ENCODE measurements around the gene UNC119B. TPM values are rescaled to one million over a fixed set of nuclear protein-coding genes. Genes with fewer than 3 reads are reported as not detected.

Gene UNC119B
- total and polyA plus RNA-seq, 2 experiments from 2014 or later = 9.9 to 51.3 TPM

DNA sequence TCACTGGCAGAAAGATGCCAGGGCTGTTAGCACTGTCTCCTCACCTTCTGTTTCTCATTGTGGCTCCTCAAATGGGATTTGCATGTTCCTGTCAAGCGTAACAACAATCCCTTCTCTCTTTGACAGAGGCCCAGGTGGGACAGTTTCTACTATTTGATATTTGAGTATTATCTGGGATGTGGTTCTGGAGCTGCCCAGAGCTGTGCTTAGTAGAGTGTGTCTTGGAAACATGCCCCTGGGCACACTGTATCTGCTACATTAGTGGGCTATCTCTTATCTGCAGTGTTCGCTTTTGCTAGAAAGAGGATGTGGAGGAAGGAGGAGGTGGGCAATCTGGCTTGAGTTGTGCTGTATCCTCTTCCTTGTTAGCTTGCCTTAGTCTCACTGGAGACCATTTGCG is 11.6 kb downstream of the UNC119B start:
- H4K20me1 ChIP-seq (replicated peaks; ENCODE audit: insufficient read depth) = peaks cover 29% of the 10 kb centered on the region
- H2AFZ ChIP-seq = no peak overlapping the region
- peaks cover 44% of the 10 kb centered on the region for H3K36me3 ChIP-seq (ENCODE audit: insufficient read depth)
- Mint-ChIP-seq H3K4me1 (peaks cover 15% of the 10 kb centered on the region), H3K36me3 (ENCODE audit: low read depth) (peaks cover 70% of the 10 kb centered on the region), H3K4me3 (no peak overlapping the region), H3K27ac (no peak overlapping the region), H3K9me3 (no peaks in the 10 kb centered on the region), H3K27me3 (ENCODE audit: insufficient read depth, low read depth, poor library complexity) (peaks cover 5% of the 10 kb centered on the region)
- no peaks in the 10 kb centered on the region; the same call in 1 of the 2 replicates for H3K79me2 ChIP-seq (replicated peaks; ENCODE audit: insufficient read depth)
- H3K4me1 ChIP-seq (ENCODE audit: insufficient read depth) = peaks cover 11% of the 10 kb centered on the region
- no peak overlapping the region for H3K4me2 ChIP-seq
- no peak overlapping the region for H3K4me3 ChIP-seq
- H3K27me3 ChIP-seq (ENCODE audit: insufficient read depth) = no peaks in the 10 kb centered on the region
- no peak overlapping the region for H3K27ac ChIP-seq (ENCODE audit: low read depth)
- TF ChIP-seq CREB1 (CRISPR knock-in tag; IDR thresholded peaks at IDR 0.05; ENCODE audit: low read depth) = no peak
- TF ChIP-seq, protein P1, sequence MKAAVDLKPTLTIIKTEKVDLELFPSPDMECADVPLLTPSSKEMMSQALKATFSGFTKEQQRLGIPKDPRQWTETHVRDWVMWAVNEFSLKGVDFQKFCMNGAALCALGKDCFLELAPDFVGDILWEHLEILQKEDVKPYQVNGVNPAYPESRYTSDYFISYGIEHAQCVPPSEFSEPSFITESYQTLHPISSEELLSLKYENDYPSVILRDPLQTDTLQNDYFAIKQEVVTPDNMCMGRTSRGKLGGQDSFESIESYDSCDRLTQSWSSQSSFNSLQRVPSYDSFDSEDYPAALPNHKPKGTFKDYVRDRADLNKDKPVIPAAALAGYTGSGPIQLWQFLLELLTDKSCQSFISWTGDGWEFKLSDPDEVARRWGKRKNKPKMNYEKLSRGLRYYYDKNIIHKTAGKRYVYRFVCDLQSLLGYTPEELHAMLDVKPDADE (IDR thresholded peaks at IDR 0.05) = no peak
- no peak for ATAC-seq
- DNase-seq (ENCODE audit: low spot score) = no peak
- no peaks in the 10 kb centered on the region for H3K9me2 ChIP-seq (ENCODE audit: insufficient read depth)
- H3F3A ChIP-seq (replicated peaks; ENCODE audit: low read depth) = peaks cover 20% of the 10 kb centered on the region

DNA sequence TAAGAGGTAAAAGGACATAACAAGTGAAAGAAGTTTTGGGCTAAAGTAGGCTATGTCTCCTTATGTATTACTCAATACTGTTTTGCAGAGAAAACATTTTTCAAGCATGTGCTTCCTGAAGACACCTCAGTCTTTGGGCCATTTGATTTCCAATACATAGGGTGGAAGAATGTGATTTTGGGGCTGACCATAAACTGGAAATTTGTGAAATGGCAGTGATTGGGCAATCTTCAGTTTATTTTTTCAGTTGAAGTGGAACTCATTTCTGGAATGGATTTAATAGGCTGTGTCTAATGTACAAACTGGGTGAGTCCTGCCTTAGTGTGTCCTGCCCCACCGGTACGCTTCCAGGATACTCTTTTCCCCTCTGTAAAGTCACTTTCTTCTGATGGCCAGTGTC is 12.5 kb downstream of the UNC119B start:
- peaks cover 36% of the 10 kb centered on the region for H3K36me3 ChIP-seq (ENCODE audit: insufficient read depth)
- no peaks in the 10 kb centered on the region for H3K27me3 ChIP-seq (ENCODE audit: insufficient read depth)
- H3K9me2 ChIP-seq (ENCODE audit: insufficient read depth) = no peaks in the 10 kb centered on the region
- TF ChIP-seq ZNF331 (CRISPR knock-in tag; IDR thresholded peaks at IDR 0.05; ENCODE audit: low read depth) = no peak
- no peak overlapping the region for H2AFZ ChIP-seq
- H3K4me2 ChIP-seq = no peak overlapping the region
- no peak for DNase-seq (ENCODE audit: low spot score)
- Mint-ChIP-seq H3K4me1 (peaks cover 15% of the 10 kb centered on the region), H3K36me3 (ENCODE audit: low read depth) (peaks cover 62% of the 10 kb centered on the region), H3K27me3 (ENCODE audit: insufficient read depth, low read depth, poor library complexity) (peaks cover 5% of the 10 kb centered on the region), H3K9me3 (no peaks in the 10 kb centered on the region), H3K27ac (no peak overlapping the region), H3K4me3 (no peak overlapping the region)
- ATAC-seq = no peak
- H3K4me1 ChIP-seq (ENCODE audit: insufficient read depth) = peaks cover 11% of the 10 kb centered on the region
- no peaks in the 10 kb centered on the region; the same call in 1 of the 2 replicates for H3K79me2 ChIP-seq (replicated peaks; ENCODE audit: insufficient read depth)
- no peak overlapping the region for H3K4me3 ChIP-seq
- peaks cover 29% of the 10 kb centered on the region for H4K20me1 ChIP-seq (replicated peaks; ENCODE audit: insufficient read depth)
- no peak overlapping the region for H3K27ac ChIP-seq (ENCODE audit: low read depth)
- peaks cover 20% of the 10 kb centered on the region for H3F3A ChIP-seq (replicated peaks; ENCODE audit: low read depth)

DNA sequence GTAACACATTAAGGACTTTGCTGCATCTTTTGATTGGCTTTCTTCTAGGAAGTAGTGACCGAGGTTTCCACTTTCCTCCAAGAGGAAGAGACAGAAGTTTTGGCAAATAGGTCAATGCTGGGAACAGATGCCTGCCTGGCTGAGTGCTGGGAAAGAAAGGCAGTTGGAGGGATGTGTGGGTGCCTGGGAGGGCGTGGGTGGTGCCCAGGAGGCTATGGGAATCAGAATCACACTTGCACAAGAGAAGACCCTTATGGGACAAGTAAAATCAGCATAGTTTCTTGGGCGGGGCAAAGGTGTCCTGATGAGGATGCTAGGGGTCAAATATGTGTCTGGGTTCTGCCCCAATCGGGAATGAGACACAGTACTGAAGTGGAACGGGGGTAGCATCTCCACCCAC is 14.5 kb downstream of the UNC119B start:
- H3K27me3 Mint-ChIP-seq (ENCODE audit: insufficient read depth, low read depth, poor library complexity) = peaks cover 4% of the 10 kb centered on the region
- H4K20me1 ChIP-seq (replicated peaks; ENCODE audit: insufficient read depth) = peaks cover 20% of the 10 kb centered on the region
- peaks cover 46% of the 10 kb centered on the region for H3K36me3 Mint-ChIP-seq (ENCODE audit: low read depth)
- ATAC-seq = no peak
- peaks cover 22% of the 10 kb centered on the region for H3K36me3 ChIP-seq (ENCODE audit: insufficient read depth)
- H3K9me2 ChIP-seq (ENCODE audit: insufficient read depth) = no peaks in the 10 kb centered on the region
- peaks cover 11% of the 10 kb centered on the region for H3K4me1 ChIP-seq (ENCODE audit: insufficient read depth)
- H3K4me2 ChIP-seq = peak overlapping the region; percentile 83
- H3K4me1 Mint-ChIP-seq = peaks cover 15% of the 10 kb centered on the region
- H3K9me3 Mint-ChIP-seq = no peaks in the 10 kb centered on the region; the same call in 2 of the 3 replicates
- DNase-seq (ENCODE audit: low spot score) = no peak
- no peak overlapping the region for H2AFZ ChIP-seq
- no peak overlapping the region for H3K27ac ChIP-seq (ENCODE audit: low read depth)
- no peaks in the 10 kb centered on the region for H3K79me2 ChIP-seq (replicated peaks; ENCODE audit: insufficient read depth)
- peak overlapping the region; percentile 58 for H3K4me3 ChIP-seq
- no peaks in the 10 kb centered on the region for H3K27me3 ChIP-seq (ENCODE audit: insufficient read depth)
- H3K4me3 Mint-ChIP-seq = peak overlapping the region; percentile 80
- H3F3A ChIP-seq (replicated peaks; ENCODE audit: low read depth) = peaks cover 20% of the 10 kb centered on the region
- H3K27ac Mint-ChIP-seq = no peak overlapping the region
- no peak for TF ChIP-seq CREB1 (CRISPR knock-in tag; IDR thresholded peaks at IDR 0.05; ENCODE audit: low read depth)
- no peak for TF ChIP-seq STAT1 (IDR thresholded peaks at IDR 0.05; ENCODE audit: unreplicated experiment)
- TF ChIP-seq, protein P2, sequence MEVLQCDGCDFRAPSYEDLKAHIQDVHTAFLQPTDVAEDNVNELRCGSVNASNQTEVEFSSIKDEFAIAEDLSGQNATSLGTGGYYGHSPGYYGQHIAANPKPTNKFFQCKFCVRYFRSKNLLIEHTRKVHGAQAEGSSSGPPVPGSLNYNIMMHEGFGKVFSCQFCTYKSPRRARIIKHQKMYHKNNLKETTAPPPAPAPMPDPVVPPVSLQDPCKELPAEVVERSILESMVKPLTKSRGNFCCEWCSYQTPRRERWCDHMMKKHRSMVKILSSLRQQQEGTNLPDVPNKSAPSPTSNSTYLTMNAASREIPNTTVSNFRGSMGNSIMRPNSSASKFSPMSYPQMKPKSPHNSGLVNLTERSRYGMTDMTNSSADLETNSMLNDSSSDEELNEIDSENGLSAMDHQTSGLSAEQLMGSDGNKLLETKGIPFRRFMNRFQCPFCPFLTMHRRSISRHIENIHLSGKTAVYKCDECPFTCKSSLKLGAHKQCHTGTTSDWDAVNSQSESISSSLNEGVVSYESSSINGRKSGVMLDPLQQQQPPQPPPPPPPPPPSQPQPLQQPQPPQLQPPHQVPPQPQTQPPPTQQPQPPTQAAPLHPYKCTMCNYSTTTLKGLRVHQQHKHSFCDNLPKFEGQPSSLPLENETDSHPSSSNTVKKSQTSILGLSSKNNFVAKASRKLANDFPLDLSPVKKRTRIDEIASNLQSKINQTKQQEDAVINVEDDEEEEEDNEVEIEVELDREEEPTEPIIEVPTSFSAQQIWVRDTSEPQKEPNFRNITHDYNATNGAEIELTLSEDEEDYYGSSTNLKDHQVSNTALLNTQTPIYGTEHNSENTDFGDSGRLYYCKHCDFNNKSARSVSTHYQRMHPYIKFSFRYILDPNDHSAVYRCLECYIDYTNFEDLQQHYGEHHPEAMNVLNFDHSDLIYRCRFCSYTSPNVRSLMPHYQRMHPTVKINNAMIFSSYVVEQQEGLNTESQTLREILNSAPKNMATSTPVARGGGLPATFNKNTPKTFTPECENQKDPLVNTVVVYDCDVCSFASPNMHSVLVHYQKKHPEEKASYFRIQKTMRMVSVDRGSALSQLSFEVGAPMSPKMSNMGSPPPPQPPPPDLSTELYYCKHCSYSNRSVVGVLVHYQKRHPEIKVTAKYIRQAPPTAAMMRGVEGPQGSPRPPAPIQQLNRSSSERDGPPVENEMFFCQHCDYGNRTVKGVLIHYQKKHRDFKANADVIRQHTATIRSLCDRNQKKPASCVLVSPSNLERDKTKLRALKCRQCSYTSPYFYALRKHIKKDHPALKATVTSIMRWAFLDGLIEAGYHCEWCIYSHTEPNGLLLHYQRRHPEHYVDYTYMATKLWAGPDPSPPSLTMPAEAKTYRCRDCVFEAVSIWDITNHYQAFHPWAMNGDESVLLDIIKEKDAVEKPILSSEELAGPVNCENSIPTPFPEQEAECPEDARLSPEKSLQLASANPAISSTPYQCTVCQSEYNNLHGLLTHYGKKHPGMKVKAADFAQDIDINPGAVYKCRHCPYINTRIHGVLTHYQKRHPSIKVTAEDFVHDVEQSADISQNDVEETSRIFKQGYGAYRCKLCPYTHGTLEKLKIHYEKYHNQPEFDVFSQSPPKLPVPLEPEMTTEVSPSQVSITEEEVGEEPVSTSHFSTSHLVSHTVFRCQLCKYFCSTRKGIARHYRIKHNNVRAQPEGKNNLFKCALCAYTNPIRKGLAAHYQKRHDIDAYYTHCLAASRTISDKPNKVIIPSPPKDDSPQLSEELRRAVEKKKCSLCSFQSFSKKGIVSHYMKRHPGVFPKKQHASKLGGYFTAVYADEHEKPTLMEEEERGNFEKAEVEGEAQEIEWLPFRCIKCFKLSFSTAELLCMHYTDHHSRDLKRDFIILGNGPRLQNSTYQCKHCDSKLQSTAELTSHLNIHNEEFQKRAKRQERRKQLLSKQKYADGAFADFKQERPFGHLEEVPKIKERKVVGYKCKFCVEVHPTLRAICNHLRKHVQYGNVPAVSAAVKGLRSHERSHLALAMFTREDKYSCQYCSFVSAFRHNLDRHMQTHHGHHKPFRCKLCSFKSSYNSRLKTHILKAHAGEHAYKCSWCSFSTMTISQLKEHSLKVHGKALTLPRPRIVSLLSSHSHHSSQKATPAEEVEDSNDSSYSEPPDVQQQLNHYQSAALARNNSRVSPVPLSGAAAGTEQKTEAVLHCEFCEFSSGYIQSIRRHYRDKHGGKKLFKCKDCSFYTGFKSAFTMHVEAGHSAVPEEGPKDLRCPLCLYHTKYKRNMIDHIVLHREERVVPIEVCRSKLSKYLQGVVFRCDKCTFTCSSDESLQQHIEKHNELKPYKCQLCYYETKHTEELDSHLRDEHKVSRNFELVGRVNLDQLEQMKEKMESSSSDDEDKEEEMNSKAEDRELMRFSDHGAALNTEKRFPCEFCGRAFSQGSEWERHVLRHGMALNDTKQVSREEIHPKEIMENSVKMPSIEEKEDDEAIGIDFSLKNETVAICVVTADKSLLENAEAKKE (CRISPR knock-in tag; IDR thresholded peaks at IDR 0.05) = no peak
- no peak for TF ChIP-seq NANOG (IDR thresholded peaks at IDR 0.05; ENCODE audit: borderline replicate concordance)
- TF ChIP-seq POLR2AphosphoS5 (IDR thresholded peaks at IDR 0.05; ENCODE audit: low read depth) = no peak; the same call in 1 of the 2 replicates
- TF ChIP-seq, protein P3, sequence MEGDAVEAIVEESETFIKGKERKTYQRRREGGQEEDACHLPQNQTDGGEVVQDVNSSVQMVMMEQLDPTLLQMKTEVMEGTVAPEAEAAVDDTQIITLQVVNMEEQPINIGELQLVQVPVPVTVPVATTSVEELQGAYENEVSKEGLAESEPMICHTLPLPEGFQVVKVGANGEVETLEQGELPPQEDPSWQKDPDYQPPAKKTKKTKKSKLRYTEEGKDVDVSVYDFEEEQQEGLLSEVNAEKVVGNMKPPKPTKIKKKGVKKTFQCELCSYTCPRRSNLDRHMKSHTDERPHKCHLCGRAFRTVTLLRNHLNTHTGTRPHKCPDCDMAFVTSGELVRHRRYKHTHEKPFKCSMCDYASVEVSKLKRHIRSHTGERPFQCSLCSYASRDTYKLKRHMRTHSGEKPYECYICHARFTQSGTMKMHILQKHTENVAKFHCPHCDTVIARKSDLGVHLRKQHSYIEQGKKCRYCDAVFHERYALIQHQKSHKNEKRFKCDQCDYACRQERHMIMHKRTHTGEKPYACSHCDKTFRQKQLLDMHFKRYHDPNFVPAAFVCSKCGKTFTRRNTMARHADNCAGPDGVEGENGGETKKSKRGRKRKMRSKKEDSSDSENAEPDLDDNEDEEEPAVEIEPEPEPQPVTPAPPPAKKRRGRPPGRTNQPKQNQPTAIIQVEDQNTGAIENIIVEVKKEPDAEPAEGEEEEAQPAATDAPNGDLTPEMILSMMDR (conservative IDR thresholded peaks at IDR 0.05; ENCODE audit: low read depth in 2 of 2) = no peak
